HCT116 (cell line): ENCODE data around the gene MTX2. TPM values are rescaled to one million over a fixed set of nuclear protein-coding genes. Genes with fewer than 3 reads are reported as not detected.

Experiments used
- ATAC-seq: fragments of 200-7000 bp; cut with Tn5 transposase; 2 replicates; pipeline ENCODE4 v1.9.1; 2020; ENCODE audit warnings: mild to moderate bottlenecking, moderate library complexity
- BruUV-seq: library from RNA; stranded (reverse); fragments of 400-500 nt; replicated peaks from 2 replicates; lab custom pipeline; 2021; lab: Mats Ljungman, UMichigan
- CTCF ChIA-PET: fragments of 300-600 bp; sonication (Branson Sonifier 250); formaldehyde crosslinking; loops from one replicate; lab custom pipeline; 2021; ENCODE audit warnings: antibody characterized with exemption; lab: Charles Lee
- POLR2A ChIA-PET: fragments of 300-600, 350-600 bp; sonication (Branson Sonifier 250); formaldehyde crosslinking; loops from one replicate; lab custom pipeline; 2021; ENCODE audit warnings: antibody characterized with exemption; lab: Charles Lee
- RAD21 ChIA-PET, 2 experiments: fragments of 300-600 bp; sonication (Branson Sonifier 250); formaldehyde crosslinking; loops; one replicate each; lab custom pipeline; 2023; ENCODE audit warnings: low total read pairs in 2 of 2; ENCODE audit not compliant: uncharacterized antibody in 2 of 2, unreplicated experiment in 2 of 2, low non-redundant PET in 1 of 2; lab: Charles Lee
- DNase-seq: peaks from one replicate; pipeline ENCODE4 v3.0.0-alpha.2; 2010; ENCODE audit warnings: low read depth, low spot score
- H2AFZ ChIP-seq: fragments of 200-600 bp; shearing (Covaris generic), sonication (generic); 2 replicates; pipeline ENCODE4 v1.6.1; 2017; ENCODE audit warnings: low read depth, mixed run types, mixed read lengths, antibody characterized with exemption, low read length; ENCODE audit not compliant: poor library complexity, severe bottlenecking
- H3K27ac ChIP-seq: 2 replicates; pipeline ENCODE4 v1.5.1; 2012; ENCODE audit warnings: low read depth, low read length
- H3K27me3 ChIP-seq: fragments of 200-600 bp; sonication (generic); 2 replicates; pipeline ENCODE4 v1.6.1; 2016; ENCODE audit warnings: mixed run types, low read length, mixed read lengths; ENCODE audit not compliant: insufficient read depth
- H3K36me3 ChIP-seq, 2 experiments: fragments of 200-500 bp in 1 of 2; fragments of 200-600 bp in 1 of 2; sonication (Bioruptor generic) in 1 of 2; sonication (generic) in 1 of 2; 2 replicates each; pipeline versions ENCODE4 v1.5.1 to v1.6.1; 2014 to 2016; ENCODE audit warnings: low read length in 2 of 2, inconsistent platforms in 1 of 2, mixed read lengths in 1 of 2, mixed run types in 1 of 2; ENCODE audit not compliant: insufficient read depth in 2 of 2, control insufficient read depth in 1 of 2
- H3K4me1 ChIP-seq, 2 experiments: fragments of 200-600 bp in 1 of 2; sonication (generic) in 1 of 2; 2 replicates each; pipeline versions ENCODE4 v1.5.1 to v1.6.1; 2012 to 2017; ENCODE audit warnings: low read length in 2 of 2, inconsistent platforms in 1 of 2, mild to moderate bottlenecking in 1 of 2, mixed read lengths in 1 of 2, mixed run types in 1 of 2, moderate library complexity in 1 of 2; ENCODE audit not compliant: insufficient read depth in 2 of 2, control insufficient read depth in 1 of 2
- H3K4me2 ChIP-seq: fragments of 200-600 bp; sonication (generic); 2 replicates; pipeline ENCODE4 v1.6.1; 2017; ENCODE audit warnings: mixed run types, low read length, mixed read lengths
- H3K4me3 ChIP-seq, 2 experiments: fragments of 200-600 bp in 1 of 2; sonication (generic) in 1 of 2; replicated peaks in 1 of 2; 2 replicates each; pipeline ENCODE4 v1.5.1; 2011 to 2016; ENCODE audit warnings: low read length in 2 of 2, control low read depth in 1 of 2, low read depth in 1 of 2, mild to moderate bottlenecking in 1 of 2, mixed read lengths in 1 of 2, mixed run types in 1 of 2
- H3K79me2 ChIP-seq: fragments of 200-600 bp; sonication (generic); 2 replicates; pipeline ENCODE4 v1.6.1; 2017; ENCODE audit warnings: mild to moderate bottlenecking, mixed run types, low read length, moderate library complexity, mixed read lengths; ENCODE audit not compliant: insufficient read depth
- H3K9ac ChIP-seq: fragments of 200-600 bp; sonication (generic); 2 replicates; pipeline ENCODE4 v1.6.1; 2016; ENCODE audit warnings: low read length, mixed read lengths
- H3K9me2 ChIP-seq: fragments of 200-600 bp; sonication (generic), shearing (Covaris generic); 2 replicates; pipeline ENCODE4 v1.6.1; 2017; ENCODE audit warnings: mixed run types, mild to moderate bottlenecking, moderate library complexity; ENCODE audit not compliant: insufficient read depth
- H3K9me3 ChIP-seq, 2 experiments: fragments of 200-500 bp in 1 of 2; fragments of 200-600 bp in 1 of 2; sonication (Bioruptor generic) in 1 of 2; sonication (generic) in 1 of 2; 2 replicates each; pipeline ENCODE4 v1.6.1; 2014 to 2017; ENCODE audit warnings: low read length in 2 of 2, mixed read lengths in 2 of 2, inconsistent platforms in 1 of 2, low read depth in 1 of 2, mild to moderate bottlenecking in 1 of 2, mixed run types in 1 of 2, moderate library complexity in 1 of 2; ENCODE audit not compliant: control insufficient read depth in 1 of 2, insufficient read depth in 1 of 2
- H4K20me1 ChIP-seq: fragments of 200-600 bp; sonication (generic), shearing (Covaris generic); 2 replicates; pipeline ENCODE4 v1.6.1; 2017; ENCODE audit warnings: mixed run types, mild to moderate bottlenecking, moderate library complexity; ENCODE audit not compliant: insufficient read depth
- CBX3 ChIP-seq: IDR thresholded peaks from 2 replicates; pipeline ENCODE4 v1.6.1; 2012; ENCODE audit warnings: low read depth
- CEBPB ChIP-seq: IDR thresholded peaks from 2 replicates; pipeline ENCODE4 v1.6.1; 2012; ENCODE audit warnings: low read depth
- ELF1 ChIP-seq: IDR thresholded peaks from 2 replicates; pipeline ENCODE4 v1.6.1; 2012; ENCODE audit warnings: low read depth, borderline replicate concordance
- EZH2 ChIP-seq: fragments of 200-600 bp; sonication (generic); IDR thresholded peaks from 2 replicates; pipeline ENCODE4 v1.6.1; 2017; ENCODE audit warnings: antibody characterized with exemption, mixed run types
- POLR2AphosphoS5 ChIP-seq: IDR thresholded peaks from 2 replicates; pipeline ENCODE4 v1.6.1; 2011; ENCODE audit warnings: mild to moderate bottlenecking, low read depth, low read length, moderate library complexity
- SIN3A ChIP-seq: IDR thresholded peaks from 2 replicates; pipeline ENCODE4 v1.6.1; 2012; ENCODE audit warnings: low read depth
- SP1 ChIP-seq: IDR thresholded peaks from 2 replicates; pipeline ENCODE4 v1.6.1; 2012; ENCODE audit warnings: low read depth
- TCF7L2 ChIP-seq: IDR thresholded peaks from 2 replicates; pipeline ENCODE4 v1.7.0; 2011; ENCODE audit warnings: borderline replicate concordance, inconsistent platforms; ENCODE audit not compliant: insufficient read depth, insufficient read length; ENCODE audit errors: extremely low read depth
- YY1 ChIP-seq: IDR thresholded peaks from 2 replicates; pipeline ENCODE4 v1.6.1; 2011; ENCODE audit warnings: low read length, low read depth, moderate library complexity, mild to moderate bottlenecking; ENCODE audit not compliant: insufficient replicate concordance; ENCODE audit errors: extremely low read depth
- ZFX ChIP-seq: fragments of 450-650 bp; IDR thresholded peaks from 2 replicates; pipeline ENCODE4 v1.6.1; 2017
- ZNF274 ChIP-seq: fragments of 200-500 bp; sonication (Bioruptor generic); IDR thresholded peaks from 2 replicates; pipeline ENCODE4 v1.6.1; 2014; ENCODE audit warnings: mild to moderate bottlenecking, low read depth, low read length, inconsistent platforms
- intact Hi-C: fragments of 100-400 bp; cut with micrococcal nuclease; formaldehyde crosslinking; loops from 2 replicates; pipeline ENCODE4 v1.10.0; 2022
- total RNA-seq: library from RNA; stranded (reverse); gene quantifications from one replicate; pipeline ENCODE4 v1.2.1, GENCODE V29; 2021; ENCODE audit not compliant: unreplicated experiment
- TF ChIP-seq, protein P1 (sequence below): IDR thresholded peaks from 2 replicates; pipeline ENCODE4 v1.6.1; 2011; ENCODE audit warnings: mild to moderate bottlenecking, low read length, moderate library complexity; ENCODE audit not compliant: insufficient replicate concordance; ENCODE audit errors: extremely low read depth
- TF ChIP-seq, protein P2 (sequence below): IDR thresholded peaks from 2 replicates; pipeline ENCODE4 v1.6.1; 2012; ENCODE audit warnings: low read depth
- TF ChIP-seq, protein P3 (sequence below), 3 experiments: fragments of 200-600 bp in 1 of 3; sonication (generic) in 1 of 3; IDR thresholded peaks in 2 of 3; conservative IDR thresholded peaks in 1 of 3; 2 replicates each; pipeline ENCODE4 v1.5.1; 2012 to 2017; ENCODE audit warnings: low read depth in 2 of 3, low read length in 2 of 3, antibody characterized with exemption in 1 of 3, borderline replicate concordance in 1 of 3, control low read depth in 1 of 3, mild to moderate bottlenecking in 1 of 3, mixed read lengths in 1 of 3, mixed run types in 1 of 3, moderate library complexity in 1 of 3; ENCODE audit not compliant: insufficient read depth in 1 of 3
- TF ChIP-seq, protein P4 (sequence below): IDR thresholded peaks from 2 replicates; pipeline ENCODE4 v1.6.1; 2012

The MTX2 gene
- total RNA-seq, 1 experiment from 2014 or later, result 38.9 TPM

DNA sequence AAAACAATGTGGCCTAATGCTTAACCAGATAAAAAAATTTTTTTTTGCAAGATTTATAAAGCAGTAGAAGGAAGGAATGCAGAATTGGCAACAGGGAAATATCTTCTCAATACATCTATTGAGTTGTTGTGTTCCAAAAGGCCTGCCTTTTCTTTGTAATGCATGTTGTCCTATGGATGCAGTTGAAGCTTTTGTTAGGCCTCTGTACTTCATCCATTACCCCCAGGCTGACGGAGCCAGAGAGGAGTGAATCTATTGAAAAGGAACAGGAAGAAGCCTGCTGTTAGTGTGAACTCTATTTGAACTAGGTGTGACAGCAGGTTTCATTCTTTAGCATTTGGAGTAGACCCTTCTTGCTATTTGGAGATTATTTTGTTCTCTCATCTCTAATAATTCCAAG, 56.5 kb downstream of the MTX2 start (continued):
- TF ChIP-seq, protein P1, sequence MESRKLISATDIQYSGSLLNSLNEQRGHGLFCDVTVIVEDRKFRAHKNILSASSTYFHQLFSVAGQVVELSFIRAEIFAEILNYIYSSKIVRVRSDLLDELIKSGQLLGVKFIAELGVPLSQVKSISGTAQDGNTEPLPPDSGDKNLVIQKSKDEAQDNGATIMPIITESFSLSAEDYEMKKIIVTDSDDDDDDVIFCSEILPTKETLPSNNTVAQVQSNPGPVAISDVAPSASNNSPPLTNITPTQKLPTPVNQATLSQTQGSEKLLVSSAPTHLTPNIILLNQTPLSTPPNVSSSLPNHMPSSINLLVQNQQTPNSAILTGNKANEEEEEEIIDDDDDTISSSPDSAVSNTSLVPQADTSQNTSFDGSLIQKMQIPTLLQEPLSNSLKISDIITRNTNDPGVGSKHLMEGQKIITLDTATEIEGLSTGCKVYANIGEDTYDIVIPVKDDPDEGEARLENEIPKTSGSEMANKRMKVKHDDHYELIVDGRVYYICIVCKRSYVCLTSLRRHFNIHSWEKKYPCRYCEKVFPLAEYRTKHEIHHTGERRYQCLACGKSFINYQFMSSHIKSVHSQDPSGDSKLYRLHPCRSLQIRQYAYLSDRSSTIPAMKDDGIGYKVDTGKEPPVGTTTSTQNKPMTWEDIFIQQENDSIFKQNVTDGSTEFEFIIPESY, result no peak
- no peak for TF ChIP-seq CBX3

DNA sequence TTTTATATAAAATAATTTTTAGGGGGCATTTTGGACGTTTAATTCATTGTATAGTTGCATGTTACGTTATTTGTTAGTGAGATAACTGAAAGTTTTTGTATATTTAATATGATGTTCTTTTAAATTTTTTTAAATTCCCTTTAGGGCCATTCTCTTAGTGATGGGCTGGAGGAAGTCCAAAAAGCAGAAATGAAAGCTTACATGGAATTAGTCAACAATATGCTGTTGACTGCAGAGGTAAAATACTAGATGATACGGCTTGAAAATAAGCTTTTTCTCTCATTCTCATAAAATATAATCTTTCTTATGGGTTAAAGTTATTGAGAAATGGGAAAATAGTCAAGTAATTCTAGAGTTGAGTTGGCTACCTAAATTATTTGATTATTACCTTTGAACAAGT, 58.9 kb downstream of the MTX2 start:
- CTCF ChIA-PET, result no interaction called here
- no peak for ATAC-seq
- POLR2A ChIA-PET, result no interaction called here
- TF ChIP-seq SIN3A, result no peak
- no peak for TF ChIP-seq CEBPB
- TF ChIP-seq ELF1, result no peak
- no peak for TF ChIP-seq TCF7L2
- TF ChIP-seq, protein P2, sequence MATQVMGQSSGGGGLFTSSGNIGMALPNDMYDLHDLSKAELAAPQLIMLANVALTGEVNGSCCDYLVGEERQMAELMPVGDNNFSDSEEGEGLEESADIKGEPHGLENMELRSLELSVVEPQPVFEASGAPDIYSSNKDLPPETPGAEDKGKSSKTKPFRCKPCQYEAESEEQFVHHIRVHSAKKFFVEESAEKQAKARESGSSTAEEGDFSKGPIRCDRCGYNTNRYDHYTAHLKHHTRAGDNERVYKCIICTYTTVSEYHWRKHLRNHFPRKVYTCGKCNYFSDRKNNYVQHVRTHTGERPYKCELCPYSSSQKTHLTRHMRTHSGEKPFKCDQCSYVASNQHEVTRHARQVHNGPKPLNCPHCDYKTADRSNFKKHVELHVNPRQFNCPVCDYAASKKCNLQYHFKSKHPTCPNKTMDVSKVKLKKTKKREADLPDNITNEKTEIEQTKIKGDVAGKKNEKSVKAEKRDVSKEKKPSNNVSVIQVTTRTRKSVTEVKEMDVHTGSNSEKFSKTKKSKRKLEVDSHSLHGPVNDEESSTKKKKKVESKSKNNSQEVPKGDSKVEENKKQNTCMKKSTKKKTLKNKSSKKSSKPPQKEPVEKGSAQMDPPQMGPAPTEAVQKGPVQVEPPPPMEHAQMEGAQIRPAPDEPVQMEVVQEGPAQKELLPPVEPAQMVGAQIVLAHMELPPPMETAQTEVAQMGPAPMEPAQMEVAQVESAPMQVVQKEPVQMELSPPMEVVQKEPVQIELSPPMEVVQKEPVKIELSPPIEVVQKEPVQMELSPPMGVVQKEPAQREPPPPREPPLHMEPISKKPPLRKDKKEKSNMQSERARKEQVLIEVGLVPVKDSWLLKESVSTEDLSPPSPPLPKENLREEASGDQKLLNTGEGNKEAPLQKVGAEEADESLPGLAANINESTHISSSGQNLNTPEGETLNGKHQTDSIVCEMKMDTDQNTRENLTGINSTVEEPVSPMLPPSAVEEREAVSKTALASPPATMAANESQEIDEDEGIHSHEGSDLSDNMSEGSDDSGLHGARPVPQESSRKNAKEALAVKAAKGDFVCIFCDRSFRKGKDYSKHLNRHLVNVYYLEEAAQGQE, result no peak
- TF ChIP-seq, protein P3, sequence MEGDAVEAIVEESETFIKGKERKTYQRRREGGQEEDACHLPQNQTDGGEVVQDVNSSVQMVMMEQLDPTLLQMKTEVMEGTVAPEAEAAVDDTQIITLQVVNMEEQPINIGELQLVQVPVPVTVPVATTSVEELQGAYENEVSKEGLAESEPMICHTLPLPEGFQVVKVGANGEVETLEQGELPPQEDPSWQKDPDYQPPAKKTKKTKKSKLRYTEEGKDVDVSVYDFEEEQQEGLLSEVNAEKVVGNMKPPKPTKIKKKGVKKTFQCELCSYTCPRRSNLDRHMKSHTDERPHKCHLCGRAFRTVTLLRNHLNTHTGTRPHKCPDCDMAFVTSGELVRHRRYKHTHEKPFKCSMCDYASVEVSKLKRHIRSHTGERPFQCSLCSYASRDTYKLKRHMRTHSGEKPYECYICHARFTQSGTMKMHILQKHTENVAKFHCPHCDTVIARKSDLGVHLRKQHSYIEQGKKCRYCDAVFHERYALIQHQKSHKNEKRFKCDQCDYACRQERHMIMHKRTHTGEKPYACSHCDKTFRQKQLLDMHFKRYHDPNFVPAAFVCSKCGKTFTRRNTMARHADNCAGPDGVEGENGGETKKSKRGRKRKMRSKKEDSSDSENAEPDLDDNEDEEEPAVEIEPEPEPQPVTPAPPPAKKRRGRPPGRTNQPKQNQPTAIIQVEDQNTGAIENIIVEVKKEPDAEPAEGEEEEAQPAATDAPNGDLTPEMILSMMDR (IDR thresholded peaks at IDR 0.05 in 2 of 3, conservative IDR thresholded peaks at IDR 0.05 in 1 of 3; ENCODE audit: borderline replicate concordance in 1 of 3, insufficient read depth in 1 of 3, low read depth in 2 of 3, low read length in 2 of 3), result no peak
- TF ChIP-seq, protein P1, result no peak
- no peak for TF ChIP-seq ZFX
- TF ChIP-seq SP1, result no peak
- no peak for TF ChIP-seq EZH2
- TF ChIP-seq YY1, result no peak
- TF ChIP-seq ZNF274, result no peak
- no peak for TF ChIP-seq POLR2AphosphoS5
- TF ChIP-seq, protein P4, sequence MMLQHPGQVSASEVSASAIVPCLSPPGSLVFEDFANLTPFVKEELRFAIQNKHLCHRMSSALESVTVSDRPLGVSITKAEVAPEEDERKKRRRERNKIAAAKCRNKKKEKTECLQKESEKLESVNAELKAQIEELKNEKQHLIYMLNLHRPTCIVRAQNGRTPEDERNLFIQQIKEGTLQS, result no peak

More for the DNA sequence above, 58.9 kb downstream of the MTX2 start:
- RAD21 ChIA-PET, result no interaction called here
- no peaks in the 10 kb centered on the region for H3K79me2 ChIP-seq
- H3K27ac ChIP-seq, result no peak overlapping the region
- H3K4me1 ChIP-seq, result 0 out of 4 replicates have a peak, but pooled peaks cover 0 to 5% of the 10 kb centered on the region in 2 experiments
- H3K9ac ChIP-seq, result no peak overlapping the region
- no peak overlapping the region for H2AFZ ChIP-seq
- H4K20me1 ChIP-seq, result no peaks in the 10 kb centered on the region
- no peak overlapping the region for H3K4me2 ChIP-seq
- intact Hi-C loops, result no loop called here
- no peak overlapping the region for H3K4me3 ChIP-seq
- H3K9me2 ChIP-seq, result no peaks in the 10 kb centered on the region
- no peaks in the 10 kb centered on the region for H3K9me3 ChIP-seq
- no TSS peak for BruUV-seq
- H3K27me3 ChIP-seq, result no peaks in the 10 kb centered on the region
- H3K36me3 ChIP-seq, result 0 out of 4 replicates have a peak, but pooled peaks cover 0 to 2% of the 10 kb centered on the region in 2 experiments
- DNase-seq, result no peak
